Stimulated activated CD4-positive, alpha-beta T cell treated with anti-CD3 and anti-CD28 coated beads, Interleukin-4, amount 100 ng/mL, for 24 hours (primary cell): ENCODE data around the gene FSD1.
"Not testable (repeated sequence)": the region's sequence is repeated elsewhere in the genome, so short reads cannot be mapped to it uniquely, and the experiment has no call there.

Experiments used
- DNase-seq: peaks from one replicate; pipeline ENCODE4 v3.0.0-alpha.2; 2020

FSD1 gene

GRCh38 chr19:4286141-4286540, 18.3 kb upstream of the FSD1 start:
- not testable (repeated sequence) for DNase-seq

DNA sequence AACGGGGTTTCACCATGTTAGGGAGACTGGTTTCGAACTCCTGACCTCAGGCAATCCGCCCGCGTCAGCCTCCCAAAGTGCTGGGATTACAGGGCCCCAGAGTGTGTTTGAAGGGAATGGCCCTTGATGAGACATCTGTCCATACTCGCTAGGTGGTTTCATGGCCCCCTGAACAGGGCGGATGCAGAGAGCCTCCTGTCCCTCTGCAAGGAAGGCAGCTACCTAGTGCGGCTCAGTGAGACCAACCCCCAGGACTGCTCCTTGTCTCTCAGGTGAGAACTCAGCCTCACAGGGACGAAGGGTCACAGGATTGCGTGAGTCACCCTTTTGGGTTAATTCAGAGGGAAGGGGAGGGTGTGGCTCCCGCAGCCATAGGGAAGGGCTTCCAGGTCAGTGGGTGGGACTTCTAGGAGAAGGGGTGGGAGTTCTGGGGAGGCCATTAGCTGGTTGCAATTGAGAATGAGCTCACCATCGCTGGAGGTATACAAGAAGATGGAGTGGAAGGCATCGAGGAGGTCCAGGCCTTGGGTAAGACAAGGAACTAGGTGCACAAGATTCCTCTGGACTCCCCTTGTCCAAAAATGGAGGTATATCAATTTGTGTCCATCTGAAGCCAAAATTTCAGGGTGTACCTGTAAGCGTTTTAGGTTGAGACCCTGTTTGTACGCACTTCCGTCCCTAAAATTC, 16.2 kb upstream of the FSD1 start:
- DNase-seq, result no peak

DNA sequence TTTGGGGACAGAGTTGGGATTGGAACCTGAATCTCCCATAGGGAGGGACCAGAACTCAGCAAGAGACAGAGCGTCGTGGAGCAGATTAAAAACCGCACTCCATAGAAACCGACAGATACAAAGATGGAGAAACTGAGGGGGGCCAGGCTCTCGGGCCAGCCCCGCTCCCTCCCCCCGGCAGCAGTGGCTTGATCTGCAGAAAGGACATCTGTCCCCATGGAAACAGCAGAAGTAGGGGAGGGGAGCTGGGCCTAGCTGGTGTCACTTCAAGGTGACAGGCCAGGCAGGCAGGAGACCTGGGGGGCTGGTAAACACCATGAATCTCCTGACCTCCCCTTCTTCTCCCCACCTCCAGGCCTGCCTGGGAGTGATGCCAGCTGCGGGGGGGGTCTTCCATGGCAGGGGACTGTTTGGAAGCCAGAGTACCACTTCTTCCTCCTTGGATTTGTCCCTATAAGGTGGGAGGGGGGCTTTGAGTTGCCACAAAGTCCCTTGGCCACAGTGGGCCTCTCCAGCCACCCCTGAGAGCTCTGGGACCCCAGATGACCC, 13.1 kb upstream of the FSD1 start:
- DNase-seq, result no peak

DNA sequence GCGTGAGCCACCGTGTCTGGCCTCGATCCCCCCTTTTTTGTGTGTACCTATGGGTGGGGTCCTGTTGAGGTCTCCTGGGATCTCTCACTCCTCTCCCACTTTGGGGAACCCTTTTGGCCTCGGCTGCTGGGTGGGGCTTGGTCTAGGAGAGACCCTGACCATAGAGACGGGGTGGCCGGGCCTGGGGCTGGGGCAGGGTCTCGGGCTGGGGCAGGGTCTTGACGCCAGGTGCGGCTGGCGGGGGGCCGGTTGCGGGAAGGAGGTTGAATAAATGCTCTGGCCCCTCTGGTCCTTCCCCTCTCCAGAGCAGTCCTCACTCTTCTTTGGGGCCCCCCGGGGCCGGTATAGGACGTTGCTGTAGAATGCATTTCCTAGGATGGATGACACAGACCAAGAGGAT, 11.9 kb upstream of the FSD1 start:
- no peak for DNase-seq

DNA sequence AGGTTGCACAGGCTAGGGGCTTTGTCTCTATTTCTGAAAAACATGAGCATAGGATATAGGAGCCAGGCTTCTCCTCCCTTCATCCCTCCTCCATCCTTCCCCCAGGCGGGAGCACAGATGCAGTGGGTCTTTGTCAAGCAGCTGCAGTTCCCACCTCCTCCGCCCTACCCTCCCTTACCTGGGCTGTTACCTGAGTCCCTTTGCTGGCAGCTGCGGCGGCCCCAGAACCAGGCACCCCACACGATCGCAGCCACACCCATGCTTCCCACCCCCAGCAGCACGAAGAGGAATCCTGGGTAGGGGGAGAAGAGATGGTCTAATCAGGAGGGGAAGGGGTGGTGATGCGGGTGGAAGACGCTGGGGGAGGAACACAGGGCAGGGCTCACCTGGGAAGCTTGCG, 10.0 kb upstream of the FSD1 start:
- no peak for DNase-seq

- no peak for DNase-seq
Observed at GRCh38 chr19:4295972-4296771, 8.2 kb upstream of the FSD1 start.

GRCh38 chr19:4297901-4298809, 6.2 kb upstream of the FSD1 start:
- DNase-seq, result peak; percentile 24

GRCh38 chr19:4298810-4299550, 5.4 kb upstream of the FSD1 start:
- no peak for DNase-seq

DNA sequence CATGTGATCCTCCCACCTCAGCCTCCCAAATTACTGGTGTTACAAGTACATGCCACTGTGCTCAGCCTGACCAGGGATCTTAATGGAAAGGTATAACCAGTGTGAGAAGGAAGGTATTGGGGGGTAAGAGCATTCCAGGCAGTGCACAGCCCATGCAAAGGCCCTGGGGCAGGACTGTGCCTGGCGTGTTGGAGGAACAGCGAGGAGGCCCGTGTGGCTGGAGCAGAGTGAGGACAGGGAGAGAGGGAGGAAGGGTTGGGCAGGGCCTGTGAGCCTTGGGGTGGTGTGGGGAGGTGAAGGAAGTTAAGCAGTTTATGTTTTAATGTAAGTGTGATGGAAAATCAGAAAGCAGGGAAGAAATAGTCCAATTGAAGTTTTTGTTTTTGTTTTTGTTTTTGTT, 3.8 kb upstream of the FSD1 start:
- DNase-seq, result no peak

DNA sequence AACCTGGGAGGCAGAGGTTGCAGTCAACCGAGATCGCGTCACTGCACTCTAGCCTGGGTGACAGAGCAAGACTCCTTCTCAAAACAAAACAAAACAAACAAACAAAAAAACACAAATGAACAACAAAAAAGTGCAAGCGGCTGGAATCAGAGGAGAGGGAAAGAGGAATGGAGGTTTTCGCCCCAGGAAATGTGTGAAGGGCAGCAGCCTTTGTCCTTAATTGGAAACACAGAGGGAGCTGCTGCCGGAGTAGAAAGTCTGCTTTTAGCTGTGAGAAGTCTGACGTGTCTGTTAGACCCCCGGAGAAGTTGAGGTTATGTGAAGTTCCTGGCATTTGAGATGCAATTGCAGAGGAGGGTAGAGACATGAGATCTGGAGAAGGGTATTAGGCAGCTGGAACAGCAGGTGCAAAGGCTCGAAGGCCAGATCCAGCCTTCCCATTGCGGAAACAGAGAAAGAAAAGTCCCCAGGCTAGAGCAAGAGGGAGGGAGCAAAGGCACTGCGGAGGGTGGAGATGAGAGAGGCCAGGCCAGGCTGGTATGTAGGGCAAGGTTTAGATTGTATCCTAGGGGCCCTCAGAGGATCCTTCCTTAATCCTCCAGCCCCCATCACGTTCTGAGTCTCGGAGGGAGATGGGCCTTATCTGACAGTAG, 2.7 kb upstream of the FSD1 start:
- DNase-seq, result no peak

DNA sequence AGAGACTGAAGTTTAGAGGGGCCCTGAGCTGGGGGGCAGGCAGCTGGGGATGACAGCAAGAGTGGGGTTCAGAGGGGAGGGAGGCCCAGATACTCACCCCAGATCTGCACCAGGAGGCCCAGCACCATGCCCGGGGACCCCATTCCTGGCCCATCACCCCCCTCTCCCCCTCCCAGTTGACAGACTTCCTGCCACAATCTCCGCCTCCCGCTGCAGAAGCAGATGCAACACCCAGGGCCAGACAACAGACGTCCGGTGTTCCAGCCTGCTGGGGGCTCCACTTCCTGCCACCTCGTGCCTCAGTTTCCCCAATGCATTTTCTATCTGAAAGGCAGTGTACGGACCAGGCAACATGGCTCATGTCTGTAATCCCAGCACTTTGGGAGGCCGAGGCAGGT, 2.2 kb upstream of the FSD1 start, which contains the start of gene TMIGD2:
TMIGD2 (minus strand) TSS at position 147 of the 398 bp plus-strand sequence; CDS start at position 143, 4 bp downstream.
- no peak for DNase-seq

- DNase-seq, result no peak
Observed at GRCh38 chr19:4303819-4304537, 420 bp upstream of the FSD1 start.

DNA sequence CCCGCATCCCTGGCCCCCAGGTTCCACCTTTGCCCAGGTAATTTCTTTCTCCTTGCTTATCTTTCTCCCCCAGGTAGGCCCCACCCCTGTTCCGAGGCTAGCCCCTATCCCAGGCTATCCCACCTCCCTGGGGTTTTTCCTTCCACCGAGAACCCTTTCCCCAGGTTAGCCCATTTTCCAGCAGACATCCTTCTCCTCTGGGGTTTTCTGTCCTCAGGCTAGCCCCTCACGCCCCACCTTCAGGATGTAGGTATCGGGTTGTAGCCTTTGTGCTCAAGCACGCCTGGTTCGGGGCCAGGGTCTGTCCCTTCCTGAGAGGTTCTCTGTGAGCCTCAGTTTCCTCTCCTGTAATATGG, 837 bp downstream of the FSD1 start:
- DNase-seq, result no peak

DNA sequence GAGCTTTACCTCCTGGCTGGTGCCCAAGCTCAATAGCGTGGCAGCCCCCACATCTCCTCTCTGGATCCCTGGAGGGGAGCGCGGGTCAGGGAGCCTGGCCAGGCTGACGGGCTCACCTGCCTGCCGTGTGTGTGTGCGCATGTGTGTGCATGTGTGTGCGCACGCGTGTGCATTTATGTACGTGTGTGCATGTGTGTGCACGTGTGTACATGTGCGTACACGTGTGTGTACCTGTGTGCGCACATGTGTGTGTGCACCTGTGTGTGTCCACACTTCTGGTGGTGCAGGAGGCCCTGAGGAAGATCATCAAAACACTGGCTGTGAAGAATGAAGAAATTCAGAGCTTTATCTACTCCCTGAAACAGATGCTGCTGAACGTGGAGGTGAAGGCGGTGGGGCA, 1.3 kb downstream of the FSD1 start:
- no peak for DNase-seq

GRCh38 chr19:4310247-4311121, 6.1 kb downstream of the FSD1 start:
- no peak for DNase-seq

- DNase-seq, result no peak
Observed at GRCh38 chr19:4313847-4314490, 9.6 kb downstream of the FSD1 start.

DNA sequence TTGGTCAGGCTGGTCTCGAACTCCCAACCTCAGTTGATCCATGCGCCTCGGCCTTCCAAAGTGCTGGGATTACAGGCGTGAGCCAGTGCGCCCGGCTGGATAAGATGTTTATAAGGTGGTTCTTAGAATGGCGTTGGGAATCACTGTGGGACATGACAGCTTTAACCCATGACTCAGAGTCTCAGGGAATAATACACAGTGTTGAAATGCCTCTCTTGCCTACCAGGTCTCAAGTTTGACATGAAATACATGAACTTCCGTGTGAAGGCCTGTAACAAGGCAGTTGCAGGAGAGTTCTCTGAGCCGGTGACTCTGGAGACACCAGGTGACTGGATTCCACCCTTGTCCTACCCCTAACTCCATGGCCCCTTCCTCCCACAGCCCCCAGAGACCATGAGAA, 12.6 kb downstream of the FSD1 start:
- no peak for DNase-seq

- no peak for DNase-seq
Observed at GRCh38 chr19:4318460-4318859, 14.1 kb downstream of the FSD1 start.

DNA sequence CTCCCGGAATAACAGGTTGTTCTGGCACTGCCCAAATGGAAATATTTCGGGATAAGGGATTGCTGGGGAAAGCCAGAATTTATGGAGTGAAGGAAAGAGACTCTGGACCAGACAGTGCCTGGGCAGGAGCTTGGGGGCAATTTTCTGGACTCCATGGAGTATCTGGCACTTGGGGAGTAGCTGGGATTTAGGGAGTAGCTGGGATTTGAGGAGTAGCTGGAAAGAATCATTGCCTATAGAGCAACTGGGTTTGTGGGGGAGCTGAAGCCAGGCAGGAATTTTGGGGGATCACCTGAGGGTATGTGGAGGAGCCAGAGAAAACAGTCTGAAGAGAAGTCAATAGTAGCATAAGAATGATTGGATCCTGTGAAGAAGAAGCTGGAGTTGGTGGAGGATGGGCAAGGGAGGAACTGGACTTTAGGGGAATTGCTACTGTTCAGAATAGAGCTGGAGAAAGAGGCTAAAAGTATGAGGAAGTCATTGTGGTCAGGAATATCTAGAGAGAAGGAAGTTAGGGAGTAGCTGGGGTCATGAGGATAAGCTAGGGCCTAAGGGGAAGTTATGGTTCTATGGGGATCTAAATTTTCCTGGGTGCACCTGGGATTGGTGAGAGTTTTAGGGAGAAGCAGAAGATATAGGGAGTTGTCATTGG, 14.8 kb downstream of the FSD1 start:
- DNase-seq, result no peak
